IMR-90 (cell line): ENCODE results near the gene NAGS. TPM values are rescaled to one million over a fixed set of nuclear protein-coding genes. Genes with fewer than 3 reads are reported as not detected.

Experiments
- ATAC-seq: fragments of 200-7000 bp; cut with Tn5 transposase; 2 replicates; pipeline ENCODE4 v1.9.1; 2020; ENCODE audit warnings: low read depth, mild to moderate bottlenecking, moderate library complexity
- BruUV-seq: library from RNA; stranded (reverse); fragments of 400-500 nt; replicated peaks from 2 replicates; lab custom pipeline; 2021; lab: Mats Ljungman, UMichigan
- CTCF ChIA-PET: fragments of 300-600 bp; formaldehyde crosslinking; extraction: SDS; loops from one replicate; lab custom pipeline; 2021; ENCODE audit warnings: antibody characterized with exemption; lab: Yijun Ruan, JAX
- POLR2A ChIA-PET: fragments of 300-600 bp; sonication (Branson Sonifier 250); formaldehyde crosslinking; loops from one replicate; lab custom pipeline; 2022; ENCODE audit warnings: antibody characterized with exemption; ENCODE audit not compliant: unreplicated experiment; lab: Charles Lee
- DNase-seq: peaks from one replicate; pipeline ENCODE4 v3.0.0; 2013
- H2AFZ ChIP-seq: replicated peaks from 2 replicates; pipeline ENCODE3; 2013; ENCODE audit warnings: low read length, mild to moderate bottlenecking; ENCODE audit not compliant: poor library complexity
- H2AK5ac ChIP-seq: 2 replicates; pipeline ENCODE4 v1.6.1; 2013; ENCODE audit warnings: low read depth, low read length, inconsistent platforms
- H2AK9ac ChIP-seq: replicated peaks from 2 replicates; pipeline ENCODE3; 2013; ENCODE audit warnings: mild to moderate bottlenecking, low read depth, low read length, moderate library complexity; ENCODE audit not compliant: poor library complexity
- H2BK120ac ChIP-seq: 2 replicates; pipeline ENCODE4 v1.6.1; 2013; ENCODE audit warnings: low read depth, low read length, inconsistent platforms
- H2BK15ac ChIP-seq: 3 replicates; pipeline ENCODE4 v1.6.1; 2013; ENCODE audit warnings: low read depth, low read length, inconsistent platforms
- H2BK20ac ChIP-seq: 2 replicates; pipeline ENCODE4 v1.6.1; 2013; ENCODE audit warnings: low read depth, mild to moderate bottlenecking, inconsistent platforms, low read length, moderate library complexity
- H2BK5ac ChIP-seq: 2 replicates; pipeline ENCODE4 v1.6.1; 2013; ENCODE audit warnings: mild to moderate bottlenecking, low read depth, low read length, inconsistent platforms; ENCODE audit not compliant: poor library complexity, severe bottlenecking
- H3K14ac ChIP-seq: replicated peaks from 2 replicates; pipeline ENCODE4 v1.6.1; 2013; ENCODE audit warnings: low read depth, low read length, inconsistent platforms
- H3K18ac ChIP-seq: 2 replicates; pipeline ENCODE4 v1.6.1; 2013; ENCODE audit warnings: low read depth, low read length, control low read depth
- H3K23ac ChIP-seq: 2 replicates; pipeline ENCODE4 v1.6.1; 2013; ENCODE audit warnings: low read depth, low read length, inconsistent platforms
- H3K27ac ChIP-seq: 2 replicates; pipeline ENCODE4 v1.5.1; 2013; ENCODE audit warnings: mild to moderate bottlenecking, control low read depth, low read length; ENCODE audit not compliant: insufficient read depth
- H3K27me3 ChIP-seq: 2 replicates; pipeline ENCODE4 v1.6.1; 2013; ENCODE audit warnings: low read length; ENCODE audit not compliant: control insufficient read depth, insufficient read depth
- H3K36me3 ChIP-seq: 2 replicates; pipeline ENCODE4 v1.6.1; 2013; ENCODE audit warnings: low read length, mixed read lengths; ENCODE audit not compliant: control insufficient read depth, insufficient read depth
- H3K4ac ChIP-seq: 2 replicates; pipeline ENCODE4 v1.6.1; 2013; ENCODE audit warnings: low read depth, low read length, inconsistent platforms
- H3K4me1 ChIP-seq: 2 replicates; pipeline ENCODE4 v1.6.1; 2013; ENCODE audit warnings: low read length, mixed read lengths; ENCODE audit not compliant: control insufficient read depth, insufficient read depth
- H3K4me2 ChIP-seq: 2 replicates; pipeline ENCODE4 v1.6.1; 2013; ENCODE audit warnings: low read depth, mild to moderate bottlenecking, control low read depth, low read length, moderate library complexity
- H3K4me3 ChIP-seq: 2 replicates; pipeline ENCODE4 v1.5.1; 2013; ENCODE audit warnings: low read depth, mild to moderate bottlenecking, control low read depth, low read length, moderate library complexity; ENCODE audit not compliant: insufficient read depth
- H3K56ac ChIP-seq: 2 replicates; pipeline ENCODE4 v1.6.1; 2013; ENCODE audit warnings: low read length, inconsistent platforms; ENCODE audit not compliant: insufficient read depth; ENCODE audit errors: extremely low read depth
- H3K79me1 ChIP-seq, 2 experiments: 2 replicates each; pipeline ENCODE4 v1.6.1; 2013; ENCODE audit warnings: low read length in 2 of 2, inconsistent platforms in 1 of 2, low read depth in 1 of 2
- H3K9ac ChIP-seq: 2 replicates; pipeline ENCODE4 v1.6.1; 2013; ENCODE audit warnings: low read depth, low read length, control low read depth
- H3K9me1 ChIP-seq: 2 replicates; pipeline ENCODE4 v1.6.1; 2013; ENCODE audit warnings: low read length, inconsistent platforms; ENCODE audit not compliant: insufficient read depth
- H3K9me3 ChIP-seq: 2 replicates; pipeline ENCODE4 v1.6.1; 2013; ENCODE audit warnings: low read length; ENCODE audit not compliant: control insufficient read depth, insufficient read depth
- H4K20me1 ChIP-seq: 2 replicates; pipeline ENCODE4 v1.6.1; 2013; ENCODE audit warnings: low read length, inconsistent platforms; ENCODE audit not compliant: insufficient read depth
- H4K5ac ChIP-seq: 2 replicates; pipeline ENCODE4 v1.6.1; 2013; ENCODE audit warnings: mild to moderate bottlenecking, low read depth, low read length, control low read depth
- H4K8ac ChIP-seq, 2 experiments: 2 replicates each; pipeline ENCODE4 v1.6.1; 2013; ENCODE audit warnings: low read depth in 2 of 2, low read length in 2 of 2, control low read depth in 1 of 2, inconsistent platforms in 1 of 2
- H4K91ac ChIP-seq: 2 replicates; pipeline ENCODE4 v1.6.1; 2013; ENCODE audit warnings: low read depth, low read length, inconsistent platforms; ENCODE audit not compliant: insufficient read depth
- BHLHE40 ChIP-seq: fragments of 150-350 bp; IDR thresholded peaks from 2 replicates; pipeline ENCODE4 v1.6.1; 2016; ENCODE audit warnings: mild to moderate bottlenecking, low read depth, low read length
- CEBPB ChIP-seq: IDR thresholded peaks from 2 replicates; pipeline ENCODE4 v1.6.1; 2012; ENCODE audit warnings: low read depth, low read length, improper control_type of control experiment
- CHD1 ChIP-seq: IDR thresholded peaks from 2 replicates; pipeline ENCODE4 v1.6.1; 2012; ENCODE audit warnings: low read depth, low read length, improper control_type of control experiment
- CTCF ChIP-seq: conservative IDR thresholded peaks from 2 replicates; pipeline ENCODE4 v1.5.1; 2012; ENCODE audit warnings: mild to moderate bottlenecking, low read depth, low read length, improper control_type of control experiment
- ELK1 ChIP-seq: fragments of 150-350 bp; IDR thresholded peaks from 2 replicates; pipeline ENCODE4 v1.6.1; 2016; ENCODE audit warnings: low read depth, mild to moderate bottlenecking, low read length, moderate library complexity, borderline replicate concordance
- FOS ChIP-seq: fragments of 150-350 bp; IDR thresholded peaks from 2 replicates; pipeline ENCODE4 v1.6.1; 2016; ENCODE audit warnings: low read depth, low read length
- MAFK ChIP-seq: IDR thresholded peaks from 2 replicates; pipeline ENCODE4 v1.6.1; 2012; ENCODE audit warnings: low read depth, low read length, improper control_type of control experiment
- MAZ ChIP-seq: IDR thresholded peaks from 2 replicates; pipeline ENCODE4 v1.6.1; 2012; ENCODE audit warnings: low read depth, mild to moderate bottlenecking, low read length, improper control_type of control experiment, moderate library complexity, borderline replicate concordance
- MXI1 ChIP-seq: IDR thresholded peaks from 2 replicates; pipeline ENCODE4 v1.6.1; 2012; ENCODE audit warnings: low read depth, mild to moderate bottlenecking, low read length, moderate library complexity, borderline replicate concordance
- RAD21 ChIP-seq: IDR thresholded peaks from 2 replicates; pipeline ENCODE4 v1.6.1; 2012; ENCODE audit warnings: low read length, improper control_type of control experiment
- RCOR1 ChIP-seq: IDR thresholded peaks from 2 replicates; pipeline ENCODE4 v1.6.1; 2012; ENCODE audit warnings: mild to moderate bottlenecking, low read length, improper control_type of control experiment; ENCODE audit not compliant: insufficient replicate concordance
- SMC3 ChIP-seq: fragments of 150-350 bp; IDR thresholded peaks from 2 replicates; pipeline ENCODE4 v1.6.1; 2016; ENCODE audit warnings: low read depth, mild to moderate bottlenecking, antibody characterized with exemption, low read length, moderate library complexity
- WGBS, 2 experiments: methylation state at CpG; one replicate each; pipeline versions ENCODE4 v1.1.5 to v1.1.7; 2013; ENCODE audit warnings: missing lambda C conversion rate in 2 of 2; ENCODE audit not compliant: insufficient read length in 1 of 2; ENCODE audit errors: extremely low coverage in 2 of 2; 5-methylcytosine and 5-hydroxymethylcytosine counted together
- dilution Hi-C: fragments of 300-500 bp; cut with HindIII; formaldehyde crosslinking; loops from one replicate; pipeline ENCODE4 v1.14.3; 2018; ENCODE audit warnings: low sequenced_read_pairs; ENCODE audit not compliant: unreplicated experiment
- in situ Hi-C: fragments of 300-500 bp; cut with MboI; formaldehyde crosslinking; loops from 3 replicates; pipeline ENCODE4 v1.14.3; 2019; ENCODE audit warnings: low sequenced_read_pairs, inconsistent platforms, mixed read lengths
- intact Hi-C: fragments of 100-400 bp; cut with micrococcal nuclease; formaldehyde crosslinking; loops from 2 replicates; pipeline ENCODE4 v1.10.0; 2022
- polyA plus RNA-seq, 3 experiments: library from polyadenylated mRNA; depleted of rRNA; stranded (reverse); fragments of >200 nt; gene quantifications; 2 replicates each; pipeline ENCODE4 v1.2.3, GENCODE V29; 2012; ENCODE audit warnings: low replicate concordance in 1 of 3
- total RNA-seq: library from RNA; depleted of rRNA; stranded (reverse); fragments of >200 nt; gene quantifications from 2 replicates; pipeline ENCODE4 v1.2.3, GENCODE V29; 2012

NAGS gene
- total and polyA plus RNA-seq, 2 of the 4 experiments (the other 2 are of a cell fraction): 0.54 to 0.99 TPM

GRCh38 chr17:43984521-43984920 is 19.9 kb upstream of the NAGS start:
- H2BK15ac ChIP-seq: no peak overlapping the region
- no CpG with 5 or more reads among the region's 8 CpGs for WGBS, 2 experiments
- CTCF ChIA-PET: no interaction called here

More at GRCh38 chr17:43984521-43984920, 19.9 kb upstream of the NAGS start:
- Histone ChIP-seq H4K20me1 (no peaks in the 10 kb centered on the region), H3K4me1 (peaks cover 2% of the 10 kb centered on the region; the same call in 1 of the 2 replicates), H4K8ac (no peak overlapping the region), H2BK5ac (no peak overlapping the region), H3K14ac (no peak overlapping the region), H2BK120ac (no peak overlapping the region), H4K91ac (no peak overlapping the region), H3K4ac (no peak overlapping the region), H2AK5ac (no peak overlapping the region), H4K5ac (no peak overlapping the region), H3K18ac (no peak overlapping the region), H2AK9ac (no peak overlapping the region), H3K9me1 (no peaks in the 10 kb centered on the region), H2BK20ac (no peak overlapping the region), H3K56ac (no peak overlapping the region), H3K79me1 (no peaks in the 10 kb centered on the region), H3K4me3 (no peak overlapping the region), H3K9me3 (no peaks in the 10 kb centered on the region), H3K9ac (no peak overlapping the region), H2AFZ (peak overlapping the region; percentile 62), H3K27ac (no peak overlapping the region), H3K23ac (no peak overlapping the region), H3K36me3 (no peaks in the 10 kb centered on the region), H3K4me2 (no peak overlapping the region; the same call in 1 of the 2 replicates), H3K27me3 (peaks cover 71% of the 10 kb centered on the region)
- TF ChIP-seq MAFK (no peak), MAZ (no peak), CTCF (no peak), SMC3 (no peak), FOS (no peak), CEBPB (no peak), CHD1 (no peak), MXI1 (no peak), ELK1 (no peak), BHLHE40 (no peak), RCOR1 (no peak), RAD21 (no peak)
- BruUV-seq: no TSS peak
- dilution Hi-C loops (no loop called here), in situ Hi-C loops (no loop called here), intact Hi-C loops (no loop called here)
- POLR2A ChIA-PET: no interaction called here
- DNase-seq (no peak), ATAC-seq (peak; percentile 14; the same call in 1 of the 2 replicates)
